HG02798 (cell line): ENCODE results near the gene PIP4K2C.
"Not testable (repeated sequence)": the region's sequence is repeated elsewhere in the genome, so short reads cannot be mapped to it uniquely, and the experiment has no call there.

ENCODE experiments used
- ATAC-seq: cut with Tn5 transposase; IDR thresholded peaks from one replicate; pipeline ENCODE4 v1.9.1; 2021; ENCODE audit warnings: mild to moderate bottlenecking; ENCODE audit not compliant: unreplicated experiment, poor library complexity

The PIP4K2C gene

GRCh38 chr12:57606821-57607220 is 15.8 kb downstream of the PIP4K2C start:
- no peak for ATAC-seq

GRCh38 chr12:57607958-57608663 is 17.1 kb downstream of the PIP4K2C start:
- ATAC-seq: no peak

DNA sequence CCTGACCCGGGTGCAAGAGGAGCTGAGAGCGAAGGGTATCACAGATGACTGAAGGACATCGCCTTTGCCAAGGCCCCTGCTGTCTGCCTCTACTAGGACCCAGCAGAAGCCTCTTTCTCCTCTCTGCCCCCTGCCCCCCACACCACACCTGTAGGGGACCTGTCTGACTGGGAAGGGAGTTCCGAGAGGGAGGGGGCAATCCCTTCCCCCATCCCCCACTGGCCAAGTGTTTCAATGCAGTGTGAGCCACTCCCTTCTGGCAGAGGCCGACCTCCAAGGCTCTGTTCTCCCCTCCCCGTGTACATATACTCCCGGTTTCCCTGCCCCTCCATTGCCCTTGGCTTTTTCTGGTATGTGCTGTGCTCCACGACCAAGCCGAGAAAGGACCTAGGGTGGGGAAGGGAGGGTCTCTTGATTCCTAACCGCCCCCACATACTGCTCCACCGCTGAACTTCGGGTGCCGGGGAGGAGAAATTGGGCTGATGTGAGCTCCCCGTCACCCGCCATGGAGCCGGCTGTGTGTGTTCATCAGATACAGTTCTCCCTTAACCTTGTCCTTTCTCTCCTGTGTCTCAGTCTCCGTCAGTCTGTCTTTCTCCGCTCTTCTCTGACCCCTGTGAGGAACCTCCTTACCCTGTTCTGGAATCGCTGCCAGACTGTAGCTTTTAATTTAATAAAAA is 18.2 kb downstream of the PIP4K2C start:
- ATAC-seq: no peak

- no peak for ATAC-seq
Observed at GRCh38 chr12:57609781-57610553, 19.0 kb downstream of the PIP4K2C start.

DNA sequence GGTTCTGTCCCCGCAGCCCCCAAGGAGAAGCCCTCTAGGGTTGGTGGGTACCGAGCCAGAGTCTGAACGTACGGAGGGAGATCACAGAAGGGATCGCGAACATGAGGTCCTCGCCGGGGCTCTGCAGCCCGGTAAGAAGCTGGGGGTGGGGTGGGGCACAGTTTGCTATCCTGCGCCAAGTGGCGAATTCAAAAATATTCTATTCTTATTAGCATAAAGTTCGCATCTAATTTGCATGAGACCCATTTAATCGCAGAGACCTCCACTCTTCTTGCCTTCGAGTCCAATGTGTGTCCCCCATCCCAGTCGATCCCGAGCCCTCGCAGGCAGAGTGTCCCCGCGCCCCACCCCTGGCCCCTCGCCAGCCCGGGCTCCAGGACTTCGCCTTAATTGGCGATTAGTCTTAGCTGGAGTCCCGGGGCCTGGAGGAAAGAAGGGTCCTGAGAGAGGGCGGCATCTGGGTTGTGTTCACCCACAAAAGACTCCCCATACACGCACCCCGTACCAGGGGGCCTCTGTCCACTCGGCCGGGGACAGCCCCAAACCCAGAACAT is 19.6 kb downstream of the PIP4K2C start:
- ATAC-seq: no peak

- ATAC-seq: peak; percentile 49
Observed at GRCh38 chr12:57611108-57611826, 20.3 kb downstream of the PIP4K2C start, which contains the start of gene ARHGEF25. Gene ARHGEF25 (plus strand): TSS chr12:57611435. CDS start chr12:57611895, 460 bp downstream.

GRCh38 chr12:57611827-57612710 is 21.1 kb downstream of the PIP4K2C start:
- ATAC-seq: no peak

GRCh38 chr12:57612711-57613426 is 21.9 kb downstream of the PIP4K2C start:
- no peak for ATAC-seq

- no peak for ATAC-seq
Observed at GRCh38 chr12:57613427-57614109, 22.6 kb downstream of the PIP4K2C start.

DNA sequence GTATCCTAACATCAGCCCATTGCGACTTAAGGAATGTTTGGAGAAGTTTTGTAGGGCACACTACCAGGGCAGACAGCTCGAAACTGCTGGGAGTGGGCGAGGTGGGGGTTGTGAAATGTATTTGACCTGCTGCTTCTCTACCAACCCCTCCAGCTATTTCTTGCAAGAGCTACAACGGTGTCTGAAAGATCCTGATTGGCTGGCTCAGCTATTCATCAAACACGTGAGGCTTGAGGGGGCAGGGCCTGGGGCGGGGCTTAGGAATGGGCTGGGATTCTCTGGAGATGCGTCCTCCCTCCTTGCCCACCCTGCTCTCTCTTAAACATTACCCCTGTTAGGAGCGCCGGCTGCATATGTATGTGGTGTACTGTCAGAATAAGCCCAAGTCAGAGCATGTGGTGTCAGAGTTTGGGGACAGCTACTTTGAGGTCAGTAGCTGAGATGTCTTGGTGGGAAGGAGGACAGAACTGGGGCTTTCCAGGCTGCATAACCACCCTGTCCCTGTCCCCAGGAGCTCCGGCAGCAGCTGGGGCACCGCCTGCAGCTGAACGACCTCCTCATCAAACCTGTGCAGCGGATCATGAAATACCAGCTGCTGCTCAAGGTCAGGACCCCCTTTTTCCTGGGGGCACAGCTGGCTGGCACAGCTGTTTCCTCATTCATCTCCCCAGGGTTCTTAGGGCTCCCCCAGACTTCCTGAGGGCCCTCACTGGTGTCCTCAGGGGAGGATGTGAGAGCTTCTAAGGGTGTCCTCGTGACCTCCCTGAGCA is 23.4 kb downstream of the PIP4K2C start:
- ATAC-seq: peak; percentile 74

DNA sequence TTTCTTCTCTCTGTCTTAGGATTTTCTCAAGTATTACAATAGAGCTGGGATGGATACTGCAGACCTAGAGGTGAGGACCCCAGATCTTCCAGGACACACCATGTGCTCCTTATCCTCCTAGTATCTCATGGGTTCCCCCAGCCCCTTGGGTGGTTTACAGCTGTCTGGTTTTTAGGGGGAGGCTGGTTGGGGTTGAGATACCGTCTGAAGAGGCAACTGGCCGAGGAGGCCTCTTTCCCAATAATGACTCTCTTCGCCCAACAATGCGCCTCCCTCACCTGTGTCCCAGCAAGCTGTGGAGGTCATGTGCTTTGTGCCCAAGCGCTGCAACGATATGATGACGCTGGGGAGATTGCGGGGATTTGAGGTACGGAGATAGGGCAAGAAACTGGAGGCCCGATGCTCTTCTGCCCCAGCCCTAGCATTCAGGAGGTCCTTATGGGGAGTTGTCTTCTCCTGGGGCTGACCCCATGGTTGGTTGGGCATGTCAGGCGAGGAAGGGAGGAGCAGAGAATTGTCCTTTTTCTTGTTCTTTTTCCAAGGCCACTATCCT is 24.0 kb downstream of the PIP4K2C start:
- ATAC-seq: no peak

GRCh38 chr12:57615637-57616036 is 24.6 kb downstream of the PIP4K2C start:
- ATAC-seq: no peak

GRCh38 chr12:57616383-57617101 is 25.6 kb downstream of the PIP4K2C start:
- ATAC-seq: no peak

GRCh38 chr12:57617942-57618341 is 26.9 kb downstream of the PIP4K2C start:
- no peak for ATAC-seq

GRCh38 chr12:57618431-57618830 is 27.4 kb downstream of the PIP4K2C start:
- not testable (repeated sequence) for ATAC-seq

DNA sequence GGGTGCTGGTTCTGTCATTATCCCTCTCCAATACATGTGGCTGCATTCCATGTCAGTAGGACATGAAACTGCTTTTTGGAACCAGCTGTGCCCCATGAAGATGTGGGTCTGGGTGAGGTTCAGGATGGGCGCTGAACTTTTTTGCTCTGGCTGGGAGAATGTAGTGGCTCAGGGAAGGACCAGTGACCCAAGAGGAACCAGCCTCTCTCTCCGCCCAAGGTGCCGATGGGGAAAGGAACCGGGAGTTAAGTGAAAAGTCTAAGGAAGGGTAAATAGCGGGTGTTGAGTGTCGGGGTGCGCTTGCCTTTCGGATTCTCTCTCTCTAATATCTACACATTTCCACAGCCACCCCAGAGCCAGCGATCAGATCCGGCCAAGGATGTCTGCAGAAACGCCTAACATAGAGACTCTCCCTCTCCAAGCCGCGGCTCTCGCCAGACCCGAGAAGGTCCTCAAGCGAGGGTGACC is 28.0 kb downstream of the PIP4K2C start:
- ATAC-seq: no peak
